HG02852 (cell line): ENCODE results near the gene STARD13.

Experiments
- ATAC-seq: cut with Tn5 transposase; IDR thresholded peaks from one replicate; pipeline ENCODE4 v1.9.1; 2021; ENCODE audit warnings: mild to moderate bottlenecking, moderate library complexity; ENCODE audit not compliant: unreplicated experiment

The STARD13 gene

GRCh38 chr13:33158271-33158670 lies 127.3 kb downstream of the STARD13 start:
- no peak for ATAC-seq

GRCh38 chr13:33154911-33155310 lies 130.6 kb downstream of the STARD13 start:
- no peak for ATAC-seq

- ATAC-seq, result no peak
Observed at GRCh38 chr13:33153421-33154404, 131.8 kb downstream of the STARD13 start.

- ATAC-seq, result no peak
Observed at GRCh38 chr13:33152389-33152788, 133.2 kb downstream of the STARD13 start.

- ATAC-seq, result no peak
Observed at GRCh38 chr13:33150662-33151061, 134.9 kb downstream of the STARD13 start.

GRCh38 chr13:33150126-33150525 lies 135.4 kb downstream of the STARD13 start:
- no peak for ATAC-seq

GRCh38 chr13:33147832-33148231 lies 137.7 kb downstream of the STARD13 start:
- no peak for ATAC-seq

GRCh38 chr13:33146843-33147611 lies 138.5 kb downstream of the STARD13 start:
- peak; percentile 84 for ATAC-seq

GRCh38 chr13:33145667-33146066 lies 139.9 kb downstream of the STARD13 start:
- ATAC-seq, result no peak

- ATAC-seq, result no peak
Observed at GRCh38 chr13:33144358-33144784, 141.2 kb downstream of the STARD13 start.

- no peak for ATAC-seq
Observed at GRCh38 chr13:33139780-33140535, 145.6 kb downstream of the STARD13 start.

- no peak for ATAC-seq
Observed at GRCh38 chr13:33139184-33139583, 146.4 kb downstream of the STARD13 start.

- no peak for ATAC-seq
Observed at GRCh38 chr13:33138441-33138840, 147.1 kb downstream of the STARD13 start.

GRCh38 chr13:33137721-33138120 lies 147.8 kb downstream of the STARD13 start:
- no peak for ATAC-seq

GRCh38 chr13:33135097-33135496 lies 150.5 kb downstream of the STARD13 start:
- peak; percentile 61 for ATAC-seq

GRCh38 chr13:33134213-33134612 lies 151.3 kb downstream of the STARD13 start:
- no peak for ATAC-seq

- ATAC-seq, result no peak
Observed at GRCh38 chr13:33132644-33133440, 152.7 kb downstream of the STARD13 start.

GRCh38 chr13:33129886-33130285 lies 155.7 kb downstream of the STARD13 start:
- ATAC-seq, result no peak

- no peak for ATAC-seq
Observed at GRCh38 chr13:33129094-33129832, 156.3 kb downstream of the STARD13 start.
